NCI-H524 (cell line): ENCODE measurements around the gene ETV3L.

Experiments used
- DNase-seq, 2 experiments: peaks; one replicate each; lab custom pipeline; 2025; lab: John Stamatoyannopoulos, UW

The ETV3L gene

GRCh38 chr1:157099633-157100009, at the start of gene ETV3L:
Gene ETV3L, minus strand, starts transcription at chr1:157099808. Its CDS starts 285 bp downstream, at chr1:157099523.
- DNase-seq = no peak

DNA sequence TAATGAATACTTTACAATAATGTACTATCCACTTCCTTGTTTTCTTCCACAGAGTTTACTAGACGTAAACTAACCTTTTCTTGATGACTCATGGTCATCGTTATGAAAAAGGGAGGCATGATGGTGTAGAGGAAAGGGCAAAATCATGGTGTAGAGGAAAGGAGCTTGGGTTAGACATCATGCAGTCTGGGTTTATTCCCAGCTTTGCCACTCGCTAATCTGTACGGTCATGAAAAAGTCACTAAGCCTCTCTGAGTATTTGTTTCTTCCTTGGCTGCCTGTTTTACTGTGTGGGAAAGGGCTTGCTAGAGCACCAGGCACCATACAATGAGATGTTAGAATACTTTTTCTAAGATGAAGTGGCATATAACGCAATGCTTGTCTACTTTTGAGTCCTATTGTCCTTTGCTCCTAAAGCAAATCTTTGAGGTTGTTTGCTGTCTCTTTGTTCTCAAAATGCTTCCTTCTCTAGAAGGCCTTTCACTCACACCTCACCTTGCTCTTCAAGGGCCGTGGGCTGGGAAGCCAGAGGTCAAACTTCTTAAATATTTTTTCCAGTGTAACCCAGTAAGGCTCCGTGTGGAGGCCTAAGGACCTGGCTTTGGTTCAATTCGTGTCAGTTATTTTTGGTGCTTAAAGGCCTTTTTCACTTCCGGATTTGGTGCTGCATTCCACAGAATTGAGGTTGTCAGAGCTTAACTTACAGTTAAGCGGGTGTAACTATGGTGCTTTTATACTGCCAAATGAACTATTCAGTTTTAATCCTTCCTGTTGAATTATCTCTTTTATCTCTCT, 48.5 kb upstream of the ETV3L start:
- DNase-seq = no peak

GRCh38 chr1:157147037-157147436, 47.4 kb upstream of the ETV3L start:
- no peak for DNase-seq

GRCh38 chr1:157146244-157146643, 46.6 kb upstream of the ETV3L start:
- no peak for DNase-seq

GRCh38 chr1:157145076-157145475, 45.5 kb upstream of the ETV3L start:
- DNase-seq = no peak

GRCh38 chr1:157144509-157144908, 44.9 kb upstream of the ETV3L start:
- DNase-seq = no peak

DNA sequence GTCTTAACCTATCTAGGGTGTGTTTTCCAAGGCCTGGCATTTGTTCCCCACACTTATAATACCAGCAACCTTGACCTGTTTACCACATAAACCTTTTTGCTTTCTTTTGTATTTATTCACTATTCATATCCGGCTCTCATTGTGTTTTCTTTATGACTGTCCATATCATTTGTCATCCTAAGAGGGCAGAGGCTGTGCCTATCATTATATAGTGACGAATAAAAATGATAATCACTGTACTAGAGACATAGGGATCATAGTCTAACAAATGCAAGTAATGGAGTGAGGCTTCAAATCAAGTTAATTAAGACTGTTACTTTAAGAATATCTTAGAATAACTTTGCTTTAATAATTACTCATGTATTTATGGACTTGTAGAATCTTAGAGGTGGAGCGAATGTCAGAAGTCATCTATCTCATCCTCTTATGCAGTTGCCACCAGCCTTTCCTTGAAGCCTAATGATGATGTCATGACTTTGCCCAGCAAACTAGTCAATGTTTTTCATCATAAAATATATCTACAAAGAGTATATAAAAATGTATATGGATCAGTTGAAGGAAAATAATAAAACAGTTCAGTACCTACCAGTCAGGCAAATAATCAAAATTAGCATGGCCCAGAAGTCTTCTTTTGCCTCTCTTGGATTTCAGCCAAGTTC, 43.3 kb upstream of the ETV3L start:
- no peak for DNase-seq

GRCh38 chr1:157142201-157142600, 42.6 kb upstream of the ETV3L start:
- DNase-seq = no peak

DNA sequence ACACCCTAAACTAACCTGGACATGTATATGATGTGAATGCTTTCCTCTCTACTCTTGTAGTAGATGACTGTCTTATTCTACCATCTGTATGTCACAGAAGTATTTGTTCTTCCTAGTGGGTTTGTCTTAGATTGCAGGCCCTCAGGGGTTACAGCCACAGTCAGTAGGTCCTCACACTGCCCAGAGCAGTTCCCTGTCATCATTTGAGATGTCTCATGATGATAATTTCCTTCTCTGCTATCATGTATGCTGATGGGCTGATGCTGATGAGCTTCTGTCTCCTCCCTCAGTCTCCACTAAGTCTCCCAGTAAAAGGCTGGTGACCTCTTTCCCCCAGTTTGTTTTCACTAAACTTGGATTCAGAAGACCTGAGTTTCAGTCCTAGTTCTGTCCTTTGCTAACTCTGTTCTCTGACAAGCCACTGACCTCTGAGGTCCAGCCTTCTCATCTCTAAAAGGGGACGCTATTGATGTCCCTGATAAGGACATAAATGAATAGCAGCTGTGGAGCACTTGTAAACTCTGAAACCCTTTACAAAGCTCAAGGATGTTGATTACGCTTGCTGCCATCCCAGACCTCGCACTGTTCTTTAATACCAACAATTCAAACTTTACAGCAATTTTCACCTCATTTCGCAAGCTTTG, 41.7 kb upstream of the ETV3L start:
- DNase-seq = no peak

DNA sequence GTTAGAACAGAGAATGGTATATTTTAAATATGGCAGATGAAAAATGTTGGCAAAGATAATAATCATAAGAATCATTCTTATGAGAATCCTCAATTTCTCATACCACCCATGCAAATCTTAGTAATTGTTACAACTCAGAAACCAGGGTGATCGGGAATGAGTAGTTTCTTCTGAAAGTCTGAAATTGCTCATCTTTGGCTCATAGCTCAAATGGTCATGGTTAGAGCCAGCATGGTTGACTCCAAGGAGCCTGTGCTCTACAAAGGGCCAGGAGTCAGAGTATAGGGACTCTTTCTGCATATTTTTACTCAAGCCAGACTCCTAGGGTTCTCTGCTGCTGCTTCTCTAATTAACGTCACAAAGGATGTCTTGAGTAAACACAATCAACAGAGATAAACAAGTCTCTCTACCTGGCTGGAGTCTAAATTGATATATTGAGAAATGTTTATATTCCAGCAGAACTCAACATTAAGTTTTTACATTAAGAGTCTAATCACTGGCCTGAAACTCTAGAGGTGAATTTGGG, 40.5 kb upstream of the ETV3L start:
- no peak for DNase-seq

- DNase-seq = no peak
Observed at GRCh38 chr1:157139052-157139715, 39.6 kb upstream of the ETV3L start.

DNA sequence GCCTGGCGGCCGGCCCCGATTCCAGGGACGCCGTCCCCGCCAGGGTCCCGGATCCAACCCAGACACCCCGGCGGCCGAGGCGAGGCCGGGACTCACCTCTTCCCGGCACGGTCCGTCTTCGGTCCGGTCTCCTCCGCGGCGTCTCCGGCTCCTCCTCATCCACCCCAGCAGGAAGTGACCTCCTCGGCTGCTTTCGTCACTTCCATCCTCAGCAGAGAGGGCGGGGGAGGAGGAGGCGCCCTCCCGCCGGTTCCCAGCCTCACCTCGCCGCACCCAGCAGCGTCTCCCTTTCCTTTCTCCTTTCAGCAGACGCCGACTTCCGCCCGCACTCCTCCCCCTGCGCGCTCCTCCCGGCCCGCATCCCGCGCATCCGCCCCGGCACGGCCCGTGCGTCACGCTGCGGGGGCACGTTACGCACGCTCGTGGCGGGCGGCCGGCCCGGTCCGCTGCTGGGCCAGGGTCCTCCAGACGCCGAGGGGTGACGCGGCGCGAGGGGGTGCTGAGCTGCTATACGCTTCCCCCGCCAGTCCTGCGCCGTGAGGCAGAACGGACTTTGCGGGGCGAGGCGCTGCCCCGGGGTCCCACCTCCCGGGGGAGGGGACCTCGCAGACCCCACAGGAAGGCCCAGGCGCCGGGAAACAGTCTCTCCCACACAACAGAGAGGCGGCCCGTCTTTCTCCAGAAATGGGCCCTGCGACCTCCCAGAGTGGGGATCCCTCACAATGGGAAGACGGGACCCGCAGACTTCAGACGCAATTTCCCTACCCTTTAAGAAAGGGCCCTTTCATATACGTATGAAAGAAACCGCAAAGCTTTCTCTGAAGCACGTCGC, 38.8 kb upstream of the ETV3L start, which contains the start of gene ETV3:
Gene ETV3 (minus strand): TSS at position 176 of the 832 bp plus-strand sequence. CDS start 2,043 bp downstream, outside the sequence.
- peak; percentile 35 to 71 for DNase-seq

DNA sequence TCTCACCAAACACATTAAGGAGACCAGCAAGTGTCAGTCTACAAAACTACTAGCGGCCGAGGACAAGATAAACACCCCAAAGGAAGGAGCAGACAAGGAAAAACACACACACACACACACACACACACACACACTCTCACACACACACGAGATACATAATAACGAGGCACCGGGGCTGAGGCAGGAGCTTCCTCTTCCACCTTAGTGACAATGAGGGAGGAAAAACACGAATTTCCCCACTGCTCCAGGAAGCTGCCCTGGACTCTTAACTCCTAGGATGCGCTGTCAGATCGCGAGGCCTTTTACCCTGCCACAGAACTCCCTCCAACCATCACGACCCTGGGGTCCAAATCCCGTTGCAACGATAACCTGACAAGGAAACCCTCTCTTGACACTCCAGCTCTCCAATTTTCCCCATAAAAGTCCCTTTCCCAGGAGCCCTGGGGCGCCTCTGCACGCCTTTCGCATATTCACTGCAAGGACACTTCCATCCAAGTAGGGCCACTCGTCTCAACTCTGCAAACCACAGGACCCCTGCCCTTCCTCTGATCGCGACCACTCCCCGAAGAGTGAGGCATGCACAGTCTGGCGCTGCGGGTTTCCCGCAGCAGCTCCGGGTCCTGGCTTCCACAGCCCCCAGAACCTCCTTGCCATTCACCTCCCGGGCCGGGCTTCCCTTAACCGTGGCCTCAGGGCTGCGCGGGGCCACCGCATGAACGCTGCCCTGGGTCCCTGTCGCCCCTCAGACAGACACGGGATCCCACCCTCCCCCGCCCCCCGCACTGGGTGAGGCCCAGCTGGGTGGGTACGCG, 38.0 kb upstream of the ETV3L start:
- DNase-seq = no peak

DNA sequence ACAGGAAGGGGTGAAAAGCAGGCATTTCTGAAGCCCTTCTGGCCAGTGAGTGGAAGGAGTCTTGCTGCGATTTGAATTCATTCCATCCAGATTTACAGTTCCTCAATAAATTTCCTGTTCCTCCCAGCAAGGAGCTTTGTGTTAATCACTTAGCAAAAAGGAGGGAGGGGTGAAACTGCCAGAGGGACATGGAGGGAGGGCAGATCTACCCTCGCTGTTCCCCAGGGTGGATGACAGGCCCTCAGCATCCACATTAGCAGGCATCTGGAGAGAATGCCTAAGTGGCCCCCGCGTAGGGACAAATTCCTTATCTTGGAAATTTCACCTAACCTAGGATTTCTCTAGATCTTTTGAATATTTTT, 37.4 kb upstream of the ETV3L start:
- peak in 1 of 2 experiments; percentile 19 for DNase-seq

DNA sequence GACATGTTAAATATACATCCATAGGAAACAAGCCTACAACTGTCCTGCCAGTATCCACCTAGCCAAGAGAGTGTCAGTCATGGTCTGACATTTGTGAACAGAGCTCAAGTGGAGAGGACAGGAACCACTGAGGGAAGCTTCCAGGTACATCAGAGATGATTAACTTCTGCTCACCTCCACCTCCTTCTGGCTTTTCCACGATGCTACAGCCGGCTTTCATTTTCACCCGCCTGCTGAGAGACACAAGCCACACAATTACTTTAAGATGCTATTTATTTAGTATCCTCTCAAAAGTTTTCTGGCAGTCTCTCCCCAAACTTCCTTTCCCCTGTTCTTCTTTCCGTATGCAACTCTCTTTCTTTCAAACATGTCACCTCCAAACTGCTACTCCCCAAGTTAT, 36.5 kb upstream of the ETV3L start:
- DNase-seq = no peak

DNA sequence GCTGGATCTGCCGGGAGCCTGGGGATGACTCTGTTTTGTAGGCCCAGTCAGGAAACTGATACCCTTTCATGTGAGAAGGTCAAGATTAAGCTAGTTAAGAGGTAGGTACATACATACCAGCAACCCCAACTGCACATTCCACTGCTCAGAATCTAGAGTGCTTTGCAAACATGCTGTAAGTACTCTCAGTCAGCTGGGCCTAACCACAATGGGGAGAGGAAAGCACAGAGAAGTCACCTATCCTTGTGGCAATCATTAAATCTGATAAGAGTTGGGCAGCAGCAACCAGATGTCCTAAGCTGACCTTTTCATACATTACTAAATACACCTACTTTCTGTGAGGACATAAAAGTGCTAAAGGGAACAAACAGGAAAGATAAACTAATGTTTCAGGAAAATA, 36.0 kb upstream of the ETV3L start:
- no peak for DNase-seq

DNA sequence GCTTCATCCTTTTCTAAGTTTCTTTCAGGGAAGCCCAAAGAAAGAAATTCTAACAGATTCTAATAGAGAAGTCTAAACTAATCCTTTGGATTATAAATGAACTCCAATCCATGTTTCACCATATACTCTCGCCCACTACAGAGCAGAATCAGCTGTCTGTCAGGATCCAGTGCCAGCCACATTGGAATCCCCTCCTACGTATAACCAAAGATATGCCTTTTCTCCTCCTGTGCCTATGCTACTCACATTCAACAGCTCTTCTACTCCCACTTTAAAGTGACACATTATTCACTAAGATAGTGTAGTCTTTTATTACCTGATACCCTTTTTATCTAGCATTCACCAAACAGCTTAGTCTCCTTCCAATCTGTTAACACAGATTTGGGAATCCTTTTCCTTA, 35.5 kb upstream of the ETV3L start:
- no peak for DNase-seq

- DNase-seq = no peak
Observed at GRCh38 chr1:157134442-157134841, 34.8 kb upstream of the ETV3L start.

DNA sequence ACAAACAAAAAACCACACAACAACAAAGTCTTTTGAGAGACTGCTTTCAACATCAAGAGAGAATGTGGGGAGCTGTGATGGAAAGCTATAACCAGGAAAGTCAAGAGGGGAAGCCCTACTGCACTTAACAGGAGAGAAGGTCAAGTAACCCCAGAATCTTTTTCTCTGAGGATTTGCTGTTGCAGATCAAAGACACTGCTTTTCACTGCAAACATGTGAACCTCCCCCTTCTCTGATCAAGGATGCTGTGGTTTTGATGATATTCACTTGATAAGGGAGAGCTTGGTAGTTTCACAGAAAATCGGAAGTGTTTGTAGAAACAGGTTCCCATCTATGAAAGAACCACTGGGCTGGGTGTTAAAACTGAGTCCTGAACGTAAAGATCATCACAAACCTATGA, 33.8 kb upstream of the ETV3L start:
- DNase-seq = no peak

- DNase-seq = no peak
Observed at GRCh38 chr1:157132616-157133167, 33.1 kb upstream of the ETV3L start.
